Natural killer cell (primary cell): ENCODE data around the gene CD2. TPM values are rescaled to one million over a fixed set of nuclear protein-coding genes. Genes with fewer than 3 reads are reported as not detected.

Experiments
- ATAC-seq, 3 donors: fragments of 150-1000 bp in 2 of 3; fragments of 200-7000 bp in 1 of 3; cut with Tn5 transposase; 1 replicate in 1 of 3; 2 replicates in 2 of 3; pipeline ENCODE4 v1.10.0; 2021; ENCODE audit warnings: mild to moderate bottlenecking in 2 of 3, moderate library complexity in 2 of 3
- DNase-seq, 2 donors: peaks; one replicate each; pipeline versions ENCODE4 v3.0.0 to v3.0.0-alpha.2; 2013 to 2021; ENCODE audit warnings: mixed read lengths in 1 of 2
- H3K27ac ChIP-seq: one replicate; pipeline ENCODE4 v1.5.1; 2013; ENCODE audit warnings: mild to moderate bottlenecking, low read length
- H3K27me3 ChIP-seq: one replicate; pipeline ENCODE4 v1.6.1; 2013; ENCODE audit warnings: low read length; ENCODE audit not compliant: control insufficient read depth, insufficient read depth
- H3K36me3 ChIP-seq: one replicate; pipeline ENCODE4 v1.6.1; 2013; ENCODE audit warnings: low read length; ENCODE audit not compliant: control insufficient read depth, insufficient read depth
- H3K4me1 ChIP-seq: one replicate; pipeline ENCODE4 v1.6.1; 2013; ENCODE audit warnings: low read length; ENCODE audit not compliant: control insufficient read depth, insufficient read depth
- H3K4me3 ChIP-seq: one replicate; pipeline ENCODE4 v1.5.1; 2013; ENCODE audit warnings: low read length
- H3K9me3 ChIP-seq: one replicate; pipeline ENCODE4 v1.6.1; 2013; ENCODE audit warnings: low read length; ENCODE audit not compliant: control insufficient read depth, insufficient read depth
- H3K27ac Mint-ChIP-seq, 2 donors: one replicate each; pipeline ENCODE4 v1.8.0; 2022; ENCODE audit warnings: mild to moderate bottlenecking in 2 of 2, mixed read lengths in 2 of 2, moderate library complexity in 1 of 2
- H3K27me3 Mint-ChIP-seq, 2 donors: one replicate each; pipeline ENCODE4 v1.8.0; 2022; ENCODE audit warnings: low read depth in 2 of 2, mixed read lengths in 2 of 2
- H3K36me3 Mint-ChIP-seq: one replicate; pipeline ENCODE4 v1.8.0; 2022; ENCODE audit warnings: mixed read lengths
- H3K4me1 Mint-ChIP-seq, 2 donors: one replicate each; pipeline ENCODE4 v1.8.0; 2022; ENCODE audit warnings: mixed read lengths in 2 of 2
- H3K4me3 Mint-ChIP-seq: one replicate; pipeline ENCODE4 v1.8.0; 2022; ENCODE audit warnings: mild to moderate bottlenecking, moderate library complexity, mixed read lengths
- H3K9me3 Mint-ChIP-seq, 2 donors: one replicate each; pipeline ENCODE4 v1.8.0; 2022; ENCODE audit warnings: mixed read lengths in 2 of 2
- WGBS: methylation state at CpG from one replicate; pipeline ENCODE4 v1.1.7; 2013; ENCODE audit warnings: missing lambda C conversion rate; ENCODE audit not compliant: insufficient coverage; 5-methylcytosine and 5-hydroxymethylcytosine counted together
- intact Hi-C: fragments of 100-400 bp; cut with micrococcal nuclease; formaldehyde crosslinking; loops from one replicate; pipeline ENCODE4 v1.14.2; 2022
- total RNA-seq, 4 donors: library from RNA; stranded (reverse); fragments of 120-200 nt in 1 of 4; gene quantifications; one replicate each; pipeline versions ENCODE4 v1.2.3 to v1.2.4, GENCODE V29; 2013 to 2022
- TF ChIP-seq, protein P1 (sequence below): fragments of 200-600 bp; IDR thresholded peaks from one replicate; pipeline ENCODE4 v1.8.0; 2022; ENCODE audit warnings: antibody characterized with exemption

CD2 gene
- total RNA-seq, 3 donors from 2014 or later (not counting 1 experiment from before 2014, with no cell fraction given) = 30.4 to 93.4 (median 60.8) TPM

DNA sequence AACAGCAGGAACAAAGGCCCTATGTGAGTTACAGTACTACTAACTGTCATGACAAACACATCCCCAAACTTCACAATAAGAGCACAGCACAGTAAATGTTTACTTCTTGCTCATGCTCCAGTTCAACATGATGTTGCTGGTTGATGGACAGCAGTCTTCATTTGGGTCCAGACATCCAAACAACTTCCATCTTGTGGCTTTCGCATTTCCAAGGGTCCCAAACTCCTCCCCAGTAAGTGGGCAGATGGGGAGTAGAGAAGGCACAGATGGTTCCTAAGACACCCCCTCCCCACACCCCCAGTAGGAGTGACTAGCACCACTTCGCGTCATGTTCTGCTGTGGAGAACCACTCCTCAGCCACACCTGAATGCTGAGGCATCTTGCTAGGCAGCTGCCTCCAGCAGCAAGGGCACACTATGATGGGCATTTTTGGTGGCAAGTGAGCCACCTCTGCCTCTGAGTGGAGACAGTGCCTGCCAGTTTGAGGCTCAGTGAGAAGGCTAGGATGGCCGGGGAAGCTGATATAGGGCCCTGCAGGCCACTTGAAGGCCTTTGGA lies 32.7 kb upstream of the CD2 start:
- Mint-ChIP-seq H3K27ac (no peak overlapping the region), H3K4me3 (no peak overlapping the region), H3K36me3 (no peaks in the 10 kb centered on the region), H3K4me1 (peaks cover 0 to 5% of the 10 kb centered on the region in 2 donors), H3K27me3 (peaks cover 0 to 3% of the 10 kb centered on the region in 2 donors), H3K9me3 (no peaks in the 10 kb centered on the region)
- intact Hi-C loops = loop anchor here (5.0 kb wide), 1 partner anchor 401 kb away; the partner anchor contains the start of gene TRIM45
- 90% methylated on average over 3 of the region's 4 CpGs for WGBS
- no peaks in the 10 kb centered on the region for H3K27me3 ChIP-seq
- H3K36me3 ChIP-seq = no peaks in the 10 kb centered on the region
- H3K9me3 ChIP-seq = no peaks in the 10 kb centered on the region
- DNase-seq (no peak), ATAC-seq (no peak)
- no peak overlapping the region for H3K4me3 ChIP-seq
- TF ChIP-seq, protein P1, sequence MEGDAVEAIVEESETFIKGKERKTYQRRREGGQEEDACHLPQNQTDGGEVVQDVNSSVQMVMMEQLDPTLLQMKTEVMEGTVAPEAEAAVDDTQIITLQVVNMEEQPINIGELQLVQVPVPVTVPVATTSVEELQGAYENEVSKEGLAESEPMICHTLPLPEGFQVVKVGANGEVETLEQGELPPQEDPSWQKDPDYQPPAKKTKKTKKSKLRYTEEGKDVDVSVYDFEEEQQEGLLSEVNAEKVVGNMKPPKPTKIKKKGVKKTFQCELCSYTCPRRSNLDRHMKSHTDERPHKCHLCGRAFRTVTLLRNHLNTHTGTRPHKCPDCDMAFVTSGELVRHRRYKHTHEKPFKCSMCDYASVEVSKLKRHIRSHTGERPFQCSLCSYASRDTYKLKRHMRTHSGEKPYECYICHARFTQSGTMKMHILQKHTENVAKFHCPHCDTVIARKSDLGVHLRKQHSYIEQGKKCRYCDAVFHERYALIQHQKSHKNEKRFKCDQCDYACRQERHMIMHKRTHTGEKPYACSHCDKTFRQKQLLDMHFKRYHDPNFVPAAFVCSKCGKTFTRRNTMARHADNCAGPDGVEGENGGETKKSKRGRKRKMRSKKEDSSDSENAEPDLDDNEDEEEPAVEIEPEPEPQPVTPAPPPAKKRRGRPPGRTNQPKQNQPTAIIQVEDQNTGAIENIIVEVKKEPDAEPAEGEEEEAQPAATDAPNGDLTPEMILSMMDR = no peak
- no peak overlapping the region for H3K27ac ChIP-seq
- H3K4me1 ChIP-seq = no peaks in the 10 kb centered on the region

DNA sequence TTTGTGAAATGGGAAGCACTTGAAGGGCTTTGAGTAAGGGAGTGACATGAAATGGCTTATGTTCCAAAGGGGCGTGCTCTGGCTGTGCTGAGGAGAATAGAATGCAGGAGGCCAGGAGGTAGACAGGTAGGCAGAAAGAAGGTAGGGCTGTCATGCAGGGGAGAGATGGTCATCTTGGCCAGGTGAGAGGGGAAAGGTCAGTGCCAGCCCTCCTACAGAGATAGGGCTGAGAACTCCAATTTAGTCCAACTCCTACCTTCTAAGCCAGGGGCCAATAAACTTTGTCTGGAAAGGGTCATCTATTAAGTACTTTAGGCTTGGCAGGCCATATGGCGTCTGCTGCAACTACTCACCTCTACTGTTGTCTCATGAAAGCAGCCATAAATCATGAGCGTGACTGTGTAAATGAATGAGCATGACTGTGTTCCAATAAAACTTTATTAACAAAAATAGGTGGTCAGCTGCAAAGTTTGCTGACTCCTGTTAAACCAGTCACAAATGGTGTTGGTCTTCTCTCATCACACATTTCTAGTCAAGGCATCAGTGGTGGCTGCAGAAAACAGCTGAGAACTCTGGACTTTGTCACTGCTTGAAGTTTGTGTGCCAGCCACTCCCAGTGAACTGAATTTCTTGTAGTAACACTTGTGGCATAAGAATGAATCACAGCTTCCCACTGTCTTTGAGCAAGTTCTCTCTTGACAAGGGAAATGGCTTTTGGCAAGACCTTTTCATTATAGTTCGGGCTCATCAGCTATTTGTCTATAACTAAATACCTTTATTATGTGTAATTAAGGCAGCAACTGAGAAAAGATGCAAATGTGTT lies 32.0 kb upstream of the CD2 start:
- Mint-ChIP-seq H3K4me3 (no peak overlapping the region), H3K9me3 (no peaks in the 10 kb centered on the region), H3K36me3 (no peaks in the 10 kb centered on the region), H3K27me3 (peaks cover 0 to 3% of the 10 kb centered on the region in 2 donors), H3K27ac (no peak overlapping the region), H3K4me1 (peaks cover 5 to 10% of the 10 kb centered on the region in 2 donors)
- Histone ChIP-seq H3K27ac (no peak overlapping the region), H3K9me3 (no peaks in the 10 kb centered on the region), H3K27me3 (no peaks in the 10 kb centered on the region), H3K4me1 (no peaks in the 10 kb centered on the region), H3K4me3 (no peak overlapping the region), H3K36me3 (no peaks in the 10 kb centered on the region)
- 94% methylated on average over 3 of the region's 4 CpGs for WGBS
- DNase-seq (no peak), ATAC-seq (no peak)
- intact Hi-C loops = loop anchor here (5.0 kb wide), 1 partner anchor 400 kb away; the partner anchor contains the start of gene TRIM45
- TF ChIP-seq, protein P1 = no peak

DNA sequence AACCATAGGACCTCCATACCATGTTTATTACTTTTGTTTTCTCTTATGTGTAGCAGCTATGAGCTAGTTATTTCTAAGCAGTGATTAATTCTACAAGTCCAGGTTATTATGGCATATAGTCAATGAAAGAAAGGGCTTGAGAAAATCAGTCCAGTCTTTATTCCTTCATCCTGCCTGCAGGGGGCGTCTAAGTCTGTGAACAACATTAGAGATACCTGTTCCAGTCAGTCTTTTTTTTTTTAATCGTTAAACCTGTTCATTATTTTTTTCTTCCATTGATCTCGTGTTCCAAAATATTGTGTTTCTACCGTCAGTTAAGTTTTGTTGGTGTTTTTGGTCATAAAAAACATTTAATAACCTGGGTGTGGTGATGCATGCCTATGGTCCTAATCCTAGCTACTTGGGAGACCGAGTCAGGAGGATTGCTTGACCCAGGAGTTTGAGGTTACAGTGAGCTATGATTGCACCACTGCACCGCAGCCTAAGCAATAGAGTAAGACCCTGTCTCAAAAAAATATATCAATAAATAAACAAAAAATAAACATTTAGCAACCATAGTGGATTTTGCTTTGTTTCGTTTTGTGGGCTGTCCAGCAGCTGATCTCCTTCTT lies 29.4 kb upstream of the CD2 start:
- no peak overlapping the region for H3K27ac Mint-ChIP-seq
- Histone ChIP-seq H3K9me3 (no peaks in the 10 kb centered on the region), H3K36me3 (no peaks in the 10 kb centered on the region), H3K27ac (no peak overlapping the region), H3K4me3 (no peak overlapping the region), H3K4me1 (no peaks in the 10 kb centered on the region), H3K27me3 (no peaks in the 10 kb centered on the region)
- H3K27me3 Mint-ChIP-seq = no peaks in the 10 kb centered on the region
- 71% methylated on average over 4 of the region's 7 CpGs for WGBS
- no peak overlapping the region for H3K4me3 Mint-ChIP-seq
- H3K36me3 Mint-ChIP-seq = no peaks in the 10 kb centered on the region
- H3K4me1 Mint-ChIP-seq = peaks cover 6 to 11% of the 10 kb centered on the region in 2 donors
- ATAC-seq (peak in 2 of 3 donors; percentile 64 to 79), DNase-seq (peak; percentile 50 to 91)
- intact Hi-C loops = loop anchor here (1.0 to 5.0 kb wide), 2 partner anchors 330 to 397 kb away; partner anchors contain the start of gene TRIM45
- H3K9me3 Mint-ChIP-seq = no peaks in the 10 kb centered on the region
- TF ChIP-seq, protein P1 = peak; percentile 94
